Measurements from ENCODE around the gene KRTAP10-6.
"Not testable (repeated sequence)": the region's sequence is repeated elsewhere in the genome, so short reads cannot be mapped to it uniquely, and the experiment has no call there.

The KRTAP10-6 gene

DNA sequence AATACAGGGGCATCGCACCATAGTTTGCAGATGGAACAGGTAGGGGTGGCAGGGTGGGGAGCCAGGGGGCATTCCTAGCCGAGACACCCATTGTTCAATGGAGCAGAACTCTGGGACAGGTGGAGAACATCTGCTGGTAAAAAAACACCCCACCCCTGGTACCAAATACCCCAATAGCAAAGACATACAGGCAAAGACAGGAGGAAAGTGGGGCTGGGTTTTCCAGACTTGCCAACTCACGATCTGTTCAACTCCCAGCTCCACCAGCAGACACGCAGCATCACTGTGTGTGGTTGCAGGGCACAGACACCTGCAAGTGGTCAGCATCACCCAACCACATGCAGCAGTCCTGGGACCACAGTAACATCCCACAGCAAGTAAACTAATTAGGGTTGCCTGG, 19.2 kb upstream of the KRTAP10-6 start:
- TF ChIP-seq, protein P1, sequence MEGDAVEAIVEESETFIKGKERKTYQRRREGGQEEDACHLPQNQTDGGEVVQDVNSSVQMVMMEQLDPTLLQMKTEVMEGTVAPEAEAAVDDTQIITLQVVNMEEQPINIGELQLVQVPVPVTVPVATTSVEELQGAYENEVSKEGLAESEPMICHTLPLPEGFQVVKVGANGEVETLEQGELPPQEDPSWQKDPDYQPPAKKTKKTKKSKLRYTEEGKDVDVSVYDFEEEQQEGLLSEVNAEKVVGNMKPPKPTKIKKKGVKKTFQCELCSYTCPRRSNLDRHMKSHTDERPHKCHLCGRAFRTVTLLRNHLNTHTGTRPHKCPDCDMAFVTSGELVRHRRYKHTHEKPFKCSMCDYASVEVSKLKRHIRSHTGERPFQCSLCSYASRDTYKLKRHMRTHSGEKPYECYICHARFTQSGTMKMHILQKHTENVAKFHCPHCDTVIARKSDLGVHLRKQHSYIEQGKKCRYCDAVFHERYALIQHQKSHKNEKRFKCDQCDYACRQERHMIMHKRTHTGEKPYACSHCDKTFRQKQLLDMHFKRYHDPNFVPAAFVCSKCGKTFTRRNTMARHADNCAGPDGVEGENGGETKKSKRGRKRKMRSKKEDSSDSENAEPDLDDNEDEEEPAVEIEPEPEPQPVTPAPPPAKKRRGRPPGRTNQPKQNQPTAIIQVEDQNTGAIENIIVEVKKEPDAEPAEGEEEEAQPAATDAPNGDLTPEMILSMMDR (IDR thresholded peaks at IDR 0.05; ENCODE audit: insufficient read depth, low read depth, low read length, missing control alignments), result no peak
- no peak overlapping the region for H3K4me3 ChIP-seq (ENCODE audit: low read length)
- no peak for DNase-seq (ENCODE audit: low read depth)

GRCh38 chr21:44610157-44610843, 18.0 kb upstream of the KRTAP10-6 start:
- not testable (repeated sequence) for H3K4me3 ChIP-seq (ENCODE audit: low read length); DNase-seq (ENCODE audit: low read depth)

GRCh38 chr21:44609193-44609592, 16.9 kb upstream of the KRTAP10-6 start:
- no peak overlapping the region for H3K4me3 ChIP-seq (ENCODE audit: low read length)
- TF ChIP-seq, protein P1 (IDR thresholded peaks at IDR 0.05; ENCODE audit: insufficient read depth, low read depth, low read length, missing control alignments), result no peak
- DNase-seq (ENCODE audit: low read depth), result no peak

DNA sequence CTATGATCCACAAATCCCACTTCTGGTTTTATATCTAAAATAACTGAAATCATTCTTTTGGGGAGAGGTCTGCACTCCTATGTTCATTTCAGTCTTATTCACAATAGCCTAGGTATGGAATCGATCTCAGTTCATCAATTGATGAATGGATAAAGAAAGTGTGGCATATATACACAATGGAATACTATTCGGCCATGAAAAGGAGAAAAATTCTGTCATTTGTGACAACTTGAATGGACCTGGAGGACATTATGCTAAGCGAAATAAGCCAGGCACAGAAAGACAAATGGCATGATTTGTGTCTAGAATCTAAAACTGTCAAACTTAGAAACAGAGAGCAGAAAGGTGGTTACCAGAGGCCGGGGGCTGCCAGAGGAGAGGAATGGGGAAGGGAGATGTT, 14.2 kb upstream of the KRTAP10-6 start:
- no peak for DNase-seq (ENCODE audit: low read depth)
- TF ChIP-seq, protein P1 (IDR thresholded peaks at IDR 0.05; ENCODE audit: insufficient read depth, low read depth, low read length, missing control alignments), result no peak
- no peak overlapping the region for H3K4me3 ChIP-seq (ENCODE audit: low read length)

DNA sequence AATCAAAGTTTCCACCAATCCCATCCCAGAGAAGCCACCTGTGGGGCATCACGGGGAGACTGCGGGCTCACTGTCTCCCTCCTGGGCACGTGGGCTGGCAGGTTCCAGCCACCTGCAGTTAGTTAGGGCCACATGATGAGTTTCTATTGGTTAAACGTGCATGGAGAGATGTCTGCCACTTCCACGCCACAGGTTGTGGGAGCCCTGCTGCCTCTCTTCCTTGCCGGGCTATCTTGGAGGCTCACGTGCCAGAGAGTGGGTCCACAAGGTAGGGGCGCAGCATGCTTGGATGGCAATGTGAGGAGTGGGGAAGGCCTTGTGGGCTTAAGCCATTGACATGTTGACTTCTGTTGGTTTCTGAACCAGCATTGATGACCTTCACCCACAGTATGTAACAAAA, 11.6 kb upstream of the KRTAP10-6 start:
- no peak for DNase-seq (ENCODE audit: low read depth)
- H3K4me3 ChIP-seq (ENCODE audit: low read length), result no peak overlapping the region
- TF ChIP-seq, protein P1 (IDR thresholded peaks at IDR 0.05; ENCODE audit: insufficient read depth, low read depth, low read length, missing control alignments), result no peak

DNA sequence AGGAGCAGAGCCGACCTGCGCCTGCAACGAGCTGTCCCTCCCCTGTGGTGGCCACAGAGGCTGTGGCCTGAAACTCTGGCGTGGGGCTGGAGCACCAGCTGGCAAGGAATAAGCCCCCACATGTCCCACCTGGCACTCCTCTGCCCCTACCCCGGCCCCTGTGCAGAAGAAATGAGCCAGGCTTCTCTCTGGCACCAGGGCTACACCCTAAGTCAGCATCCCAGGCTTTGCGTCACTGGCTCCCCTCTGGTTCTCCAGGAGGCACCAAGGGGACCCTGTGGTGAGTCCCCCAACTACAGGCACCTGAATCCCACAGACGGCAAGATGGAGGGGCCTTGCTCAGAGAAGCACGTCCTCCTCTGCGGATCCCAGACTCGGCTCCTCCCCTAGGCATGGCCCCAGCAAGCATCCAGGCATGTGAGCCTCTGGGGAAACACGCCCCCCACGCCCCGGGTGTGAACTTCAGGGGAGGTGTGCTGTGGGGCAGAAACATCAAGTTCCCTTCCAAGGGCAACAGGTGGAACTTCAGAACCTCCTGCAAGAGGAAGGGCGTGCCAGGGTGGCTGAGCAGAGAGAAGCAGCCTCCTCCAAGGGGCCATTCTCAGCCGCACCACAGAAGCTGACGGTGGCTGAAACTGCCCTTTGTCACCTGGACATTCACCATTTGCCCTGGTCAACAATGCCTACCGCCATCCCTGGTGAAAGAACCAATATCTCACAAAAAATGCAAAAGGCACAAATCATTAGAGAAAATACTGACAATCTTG, 11.0 kb upstream of the KRTAP10-6 start:
- DNase-seq (ENCODE audit: low read depth), result no peak
- TF ChIP-seq, protein P1 (IDR thresholded peaks at IDR 0.05; ENCODE audit: insufficient read depth, low read depth, low read length, missing control alignments), result no peak

GRCh38 chr21:44602463-44602850, 10.2 kb upstream of the KRTAP10-6 start:
- TF ChIP-seq, protein P1 (IDR thresholded peaks at IDR 0.05; ENCODE audit: insufficient read depth, low read depth, low read length, missing control alignments), result no peak
- DNase-seq (ENCODE audit: low read depth), result no peak
- H3K4me3 ChIP-seq (ENCODE audit: low read length), result no peak overlapping the region

More for the DNA sequence above, 11.0 kb upstream of the KRTAP10-6 start:
- H3K4me3 ChIP-seq (ENCODE audit: low read length), result no peak overlapping the region
